GM18861 (cell line): Measurements from ENCODE around the gene COL27A1.
"Not testable (repeated sequence)": the region's sequence is repeated elsewhere in the genome, so short reads cannot be mapped to it uniquely, and the experiment has no call there.

Experiments
- ATAC-seq: cut with Tn5 transposase; IDR thresholded peaks from one replicate; pipeline ENCODE4 v1.9.1; 2021; ENCODE audit not compliant: unreplicated experiment

COL27A1 gene

GRCh38 chr9:114314881-114315722 is 159.8 kb downstream of the COL27A1 start:
- no peak for ATAC-seq

GRCh38 chr9:114315723-114316363 is 160.5 kb downstream of the COL27A1 start:
- no peak for ATAC-seq

DNA sequence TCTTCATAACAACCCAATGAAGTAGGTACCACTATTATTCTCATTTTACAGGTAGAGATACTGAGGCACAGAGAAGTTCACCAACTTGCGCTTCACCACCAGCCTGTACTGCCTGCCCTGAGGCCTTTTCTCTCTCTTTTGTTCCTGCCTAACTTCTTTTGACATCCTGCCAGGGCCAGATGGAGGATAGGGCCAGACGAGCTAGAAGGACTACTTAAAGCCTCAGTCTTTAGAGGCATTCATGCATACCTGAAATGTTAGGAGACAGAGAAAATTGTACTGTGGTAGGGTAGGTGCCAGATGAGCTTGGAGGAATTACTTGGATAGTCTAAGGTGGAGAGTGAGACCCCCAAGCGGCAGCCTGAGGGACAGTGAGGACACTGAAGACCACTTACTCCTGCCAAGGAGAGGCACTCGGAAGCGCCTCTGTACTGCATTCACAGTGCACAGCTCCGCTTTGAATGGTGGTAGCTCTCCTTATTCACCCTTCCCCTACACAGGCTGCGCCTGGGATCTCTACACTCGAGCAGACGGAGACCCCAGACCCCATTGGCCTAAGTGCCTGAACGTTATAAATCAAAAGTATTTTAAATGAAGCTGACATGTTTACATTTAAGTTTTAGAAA is 161.4 kb downstream of the COL27A1 start:
- no peak for ATAC-seq

GRCh38 chr9:114317665-114318357 is 162.5 kb downstream of the COL27A1 start:
- no peak for ATAC-seq

DNA sequence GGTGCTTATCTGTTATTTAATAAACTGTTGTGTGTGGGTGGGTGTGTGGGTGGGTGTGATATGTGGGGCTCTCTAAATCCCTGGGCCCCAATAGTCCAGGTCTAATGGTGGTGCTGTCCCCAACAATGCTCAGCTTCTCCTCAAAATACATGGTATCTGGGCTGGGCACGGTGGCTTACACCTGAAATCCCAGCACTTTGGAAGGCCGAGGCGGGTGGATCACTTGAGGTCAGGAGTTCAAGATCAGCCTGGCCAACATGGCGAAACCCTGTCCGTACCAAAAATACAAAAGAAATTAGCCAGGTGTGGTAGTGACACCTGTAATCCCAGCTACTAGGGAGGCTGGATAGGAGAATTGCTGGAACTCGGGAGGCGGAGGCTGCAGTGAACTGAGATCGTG is 163.1 kb downstream of the COL27A1 start:
- ATAC-seq: no peak

- no peak for ATAC-seq
Measured at GRCh38 chr9:114319147-114319546, 163.8 kb downstream of the COL27A1 start.

GRCh38 chr9:114320710-114321109 is 165.4 kb downstream of the COL27A1 start:
- ATAC-seq: not testable (repeated sequence)

- ATAC-seq: no peak
Measured at GRCh38 chr9:114321759-114322158, 166.4 kb downstream of the COL27A1 start.

DNA sequence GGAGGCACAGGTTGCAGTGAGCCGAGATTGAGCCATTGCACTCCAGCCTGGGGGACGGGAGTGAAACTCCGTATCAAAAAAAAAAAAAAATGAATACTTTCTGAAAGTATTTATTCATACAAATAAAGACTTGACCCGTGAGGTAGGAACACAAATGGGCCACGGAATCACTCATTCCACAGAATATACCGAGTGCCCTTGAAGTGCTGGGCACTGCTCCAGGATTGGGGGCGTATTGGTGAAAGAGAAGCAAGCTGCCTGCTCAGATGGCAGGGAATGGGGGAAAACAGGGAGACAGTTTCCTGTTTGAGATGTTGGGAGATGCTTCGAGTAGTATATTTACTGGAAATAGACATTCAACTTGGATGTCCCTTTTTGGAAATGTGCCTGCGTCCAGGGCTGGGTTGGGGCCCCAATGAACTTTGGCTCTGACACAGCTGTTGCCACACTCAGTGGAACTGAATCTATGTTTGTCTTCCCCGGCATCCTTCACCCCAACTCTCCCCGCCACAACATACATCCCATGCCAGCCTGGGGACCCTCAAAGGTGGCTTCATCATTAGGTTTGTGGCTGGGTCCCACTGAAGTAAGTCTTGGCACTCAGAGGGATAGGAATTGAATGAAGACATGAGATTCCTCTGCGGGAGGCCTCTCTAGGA is 167.0 kb downstream of the COL27A1 start:
- ATAC-seq: not testable (repeated sequence)

DNA sequence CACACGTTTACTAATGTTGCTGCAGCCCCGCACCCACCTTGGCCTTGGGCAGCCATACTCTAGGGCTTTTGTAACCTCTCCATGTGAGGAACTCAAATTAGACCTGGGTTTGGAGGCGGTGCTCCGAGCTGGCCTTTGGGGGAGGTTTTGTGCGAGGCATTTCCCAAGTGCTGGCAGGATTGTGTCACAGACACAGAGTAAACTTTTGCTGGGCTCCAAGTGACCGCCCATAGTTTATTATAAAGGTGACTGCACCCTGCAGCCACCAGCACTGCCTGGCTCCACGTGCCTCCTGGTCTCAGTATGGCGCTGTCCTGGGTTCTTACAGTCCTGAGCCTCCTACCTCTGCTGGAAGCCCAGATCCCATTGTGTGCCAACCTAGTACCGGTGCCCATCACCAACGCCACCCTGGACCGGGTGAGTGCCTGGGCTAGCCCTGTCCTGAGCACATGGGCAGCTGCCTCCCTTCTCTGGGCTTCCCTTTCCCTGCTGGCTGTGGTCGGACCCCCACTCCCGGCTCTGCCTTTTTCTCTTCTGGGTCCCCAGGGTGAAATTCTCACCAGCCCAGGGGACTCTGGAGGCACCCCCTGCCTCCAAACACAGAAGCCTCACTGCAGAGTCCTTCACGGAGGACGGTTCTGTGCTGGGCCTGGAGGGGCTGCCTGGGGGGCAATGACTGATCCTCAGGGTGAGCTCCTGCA is 167.6 kb downstream of the COL27A1 start, which contains the start of gene ORM1:
ORM1 (plus strand) TSS at position 268 of the 701 bp plus-strand sequence; CDS start at position 304, 36 bp downstream.
- not testable (repeated sequence) for ATAC-seq

- not testable (repeated sequence) for ATAC-seq
Measured at GRCh38 chr9:114323849-114324248, 168.5 kb downstream of the COL27A1 start.

DNA sequence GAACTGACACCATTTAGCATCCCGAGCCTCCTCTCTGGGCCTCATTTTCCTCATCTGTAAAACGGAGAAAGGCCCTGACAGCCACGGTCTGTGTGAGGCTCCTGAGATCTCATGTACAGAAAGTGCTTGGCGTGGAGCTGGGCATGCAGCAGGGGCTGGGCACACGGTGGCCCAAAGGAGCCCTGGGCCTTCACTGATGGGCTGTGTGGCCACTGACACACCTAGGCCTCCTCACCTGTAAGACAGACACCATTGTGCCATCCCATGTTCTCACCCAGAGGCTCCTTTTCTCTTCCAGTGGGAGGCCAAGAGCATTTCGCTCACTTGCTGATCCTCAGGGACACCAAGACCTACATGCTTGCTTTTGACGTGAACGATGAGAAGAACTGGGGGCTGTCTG is 169.2 kb downstream of the COL27A1 start:
- no peak for ATAC-seq

- ATAC-seq: not testable (repeated sequence)
Measured at GRCh38 chr9:114324965-114325364, 169.6 kb downstream of the COL27A1 start.

DNA sequence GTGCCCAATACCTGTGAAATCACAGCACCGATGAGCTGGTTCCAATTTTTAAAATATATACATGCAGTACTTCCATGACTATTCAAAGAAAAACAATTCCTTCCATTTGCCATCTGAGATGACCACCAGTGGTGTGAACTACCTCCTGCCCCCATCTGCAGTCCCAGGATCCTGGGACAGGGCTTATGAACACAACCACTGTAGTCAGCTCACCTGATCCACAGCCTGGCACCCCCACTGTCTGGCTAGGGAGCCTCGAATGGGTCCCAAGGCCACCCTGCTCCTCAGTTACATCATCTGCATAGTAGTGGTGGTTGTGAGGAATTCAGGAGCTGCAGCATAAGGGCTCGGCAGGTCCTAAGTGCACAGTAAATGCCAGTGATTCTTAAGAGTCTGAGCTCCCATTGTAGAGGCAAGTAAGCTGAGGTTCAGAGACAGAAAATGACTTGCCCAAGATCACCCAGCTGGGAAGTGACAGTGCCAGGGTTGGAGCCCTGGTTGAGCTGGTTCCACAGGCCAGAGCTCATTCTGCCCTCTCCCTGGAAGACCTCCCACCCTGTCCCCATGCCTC is 170.4 kb downstream of the COL27A1 start:
- ATAC-seq: not testable (repeated sequence)

GRCh38 chr9:114327749-114328148 is 172.4 kb downstream of the COL27A1 start:
- ATAC-seq: no peak

- ATAC-seq: not testable (repeated sequence)
Measured at GRCh38 chr9:114328357-114328820, 173.1 kb downstream of the COL27A1 start.

GRCh38 chr9:114328937-114329624 is 173.7 kb downstream of the COL27A1 start:
- not testable (repeated sequence) for ATAC-seq

- not testable (repeated sequence) for ATAC-seq
Measured at GRCh38 chr9:114329625-114330022, 174.3 kb downstream of the COL27A1 start, which contains the start of gene ORM2. ORM2 (plus strand) TSS chr9:114329869; CDS start chr9:114329905, 36 bp downstream.

- no peak for ATAC-seq
Measured at GRCh38 chr9:114330636-114331035, 175.3 kb downstream of the COL27A1 start.
